Measurements from ENCODE around the gene SNCB. TPM values are rescaled to one million over a fixed set of nuclear protein-coding genes. Genes with fewer than 3 reads are reported as not detected.

SNCB gene
- total RNA-seq, 1 experiment from 2014 or later = not detected

GRCh38 chr5:176647843-176648473 is 17.6 kb upstream of the SNCB start:
- peaks cover 28% of the 10 kb centered on the region for H3K36me3 Mint-ChIP-seq (ENCODE audit: insufficient read depth, unreplicated experiment)

GRCh38 chr5:176647030-176647842 is 16.9 kb upstream of the SNCB start, which contains the start of gene TSPAN17:
Gene TSPAN17 (plus strand): TSS chr5:176647484. CDS start chr5:176647616, 132 bp downstream.
- intact Hi-C loops (cut with micrococcal nuclease; ENCODE audit: unreplicated experiment) = loop anchor here (2.0 kb wide), 1 partner anchor 72 kb away; no protein-coding TSS in a partner anchor
- H3K4me3 Mint-ChIP-seq (ENCODE audit: low read depth, unreplicated experiment) = peak within 1 kb of the TSS; percentile 74
- BruUV-seq (replicated peaks) = no TSS peak
- H3K9me3 Mint-ChIP-seq (ENCODE audit: low read depth, unreplicated experiment) = no peaks in the 10 kb centered on the region
- H3K27ac Mint-ChIP-seq (ENCODE audit: unreplicated experiment) = peak within 1 kb of the TSS; percentile 30
- H3K36me3 Mint-ChIP-seq (ENCODE audit: insufficient read depth, unreplicated experiment) = peaks cover 28% of the 10 kb centered on the region
- H3K4me1 Mint-ChIP-seq (ENCODE audit: low read depth, unreplicated experiment) = peaks cover 19% of the 10 kb centered on the region
- no peak for TF ChIP-seq CTCF (IDR thresholded peaks at IDR 0.05; ENCODE audit: unreplicated experiment)
- H3K27me3 Mint-ChIP-seq (ENCODE audit: unreplicated experiment) = no peaks in the 10 kb centered on the region
- DNase-seq = peak; percentile 100
- CTCF ChIA-PET = interaction anchor here (0.6 to 2.5 kb wide), 10 partner anchors 12 to 287 kb away, joined by 3 to 12 read pairs (median 4); partner anchors contain the start of genes EIF4E1B, RNF44 and SNCB

More at GRCh38 chr5:176647843-176648473, 17.6 kb upstream of the SNCB start:
- TF ChIP-seq CTCF (IDR thresholded peaks at IDR 0.05; ENCODE audit: unreplicated experiment) = no peak
- Mint-ChIP-seq H3K4me1 (ENCODE audit: low read depth, unreplicated experiment) (peaks cover 21% of the 10 kb centered on the region), H3K9me3 (ENCODE audit: low read depth, unreplicated experiment) (no peaks in the 10 kb centered on the region), H3K27ac (ENCODE audit: unreplicated experiment) (peak overlapping the region; percentile 30), H3K27me3 (ENCODE audit: unreplicated experiment) (no peaks in the 10 kb centered on the region), H3K4me3 (ENCODE audit: low read depth, unreplicated experiment) (peak overlapping the region; percentile 74)
- no TSS peak for BruUV-seq (replicated peaks)
- intact Hi-C loops (cut with micrococcal nuclease; ENCODE audit: unreplicated experiment) = loop anchor here (2.0 kb wide), 1 partner anchor 73 kb away; no protein-coding TSS in a partner anchor
- DNase-seq = peak; percentile 80
- CTCF ChIA-PET = interaction anchor here (0.6 to 2.5 kb wide), 4 partner anchors 11 to 61 kb away, joined by 3 to 12 read pairs (median 7); no protein-coding TSS in a partner anchor

GRCh38 chr5:176646707-176647029 is 16.3 kb upstream of the SNCB start:
- TF ChIP-seq CTCF (IDR thresholded peaks at IDR 0.05; ENCODE audit: unreplicated experiment) = no peak
- peak overlapping the region; percentile 74 for H3K4me3 Mint-ChIP-seq (ENCODE audit: low read depth, unreplicated experiment)
- no peak for DNase-seq
- peaks cover 28% of the 10 kb centered on the region for H3K36me3 Mint-ChIP-seq (ENCODE audit: insufficient read depth, unreplicated experiment)
- CTCF ChIA-PET = interaction anchor here (1.0 to 2.5 kb wide), 7 partner anchors 12 to 229 kb away, joined by 3 to 12 read pairs (median 4); partner anchors contain the start of genes EIF4E1B, RNF44 and SNCB
- no peak overlapping the region for H3K27ac Mint-ChIP-seq (ENCODE audit: unreplicated experiment)
- BruUV-seq (replicated peaks) = no TSS peak
- intact Hi-C loops (cut with micrococcal nuclease; ENCODE audit: unreplicated experiment) = loop anchor here (2.0 kb wide), 1 partner anchor 72 kb away; no protein-coding TSS in a partner anchor
- H3K27me3 Mint-ChIP-seq (ENCODE audit: unreplicated experiment) = no peaks in the 10 kb centered on the region
- peaks cover 19% of the 10 kb centered on the region for H3K4me1 Mint-ChIP-seq (ENCODE audit: low read depth, unreplicated experiment)
- no peaks in the 10 kb centered on the region for H3K9me3 Mint-ChIP-seq (ENCODE audit: low read depth, unreplicated experiment)

- intact Hi-C loops (cut with micrococcal nuclease; ENCODE audit: unreplicated experiment) = loop anchor here (2.0 kb wide), 1 partner anchor 71 kb away; no protein-coding TSS in a partner anchor
- Mint-ChIP-seq H3K36me3 (ENCODE audit: insufficient read depth, unreplicated experiment) (peaks cover 28% of the 10 kb centered on the region), H3K27ac (ENCODE audit: unreplicated experiment) (no peak overlapping the region), H3K4me1 (ENCODE audit: low read depth, unreplicated experiment) (peaks cover 19% of the 10 kb centered on the region), H3K4me3 (ENCODE audit: low read depth, unreplicated experiment) (peak overlapping the region; percentile 74), H3K27me3 (ENCODE audit: unreplicated experiment) (no peaks in the 10 kb centered on the region), H3K9me3 (ENCODE audit: low read depth, unreplicated experiment) (no peaks in the 10 kb centered on the region)
- CTCF ChIA-PET = interaction anchor here (1.3 to 2.5 kb wide), 3 partner anchors 15 to 109 kb away, joined by 3 to 12 read pairs (median 9); partner anchors contain the start of gene RNF44
- TF ChIP-seq CTCF (IDR thresholded peaks at IDR 0.05; ENCODE audit: unreplicated experiment) = no peak
- DNase-seq = no peak
- no TSS peak for BruUV-seq (replicated peaks)
Measured at GRCh38 chr5:176646049-176646706, 15.8 kb upstream of the SNCB start.

Measured in Calu3 (cell line).